LNCAP (cell line): ENCODE data around the gene ARL3.

Experiments used
- CTCF ChIP-seq: fragments of 450-650 bp; IDR thresholded peaks from 2 replicates; pipeline ENCODE4 v1.5.1; 2017; ENCODE audit warnings: mild to moderate bottlenecking

The ARL3 gene

GRCh38 chr10:102727037-102727818 lies 13.0 kb upstream of the ARL3 start:
- no peak for TF ChIP-seq CTCF

- no peak for TF ChIP-seq CTCF
Observed at GRCh38 chr10:102726274-102726673, 12.1 kb upstream of the ARL3 start.

- no peak for TF ChIP-seq CTCF
Observed at GRCh38 chr10:102723989-102724388, 9.8 kb upstream of the ARL3 start.

- no peak for TF ChIP-seq CTCF
Observed at GRCh38 chr10:102721954-102722353, 7.8 kb upstream of the ARL3 start.

- no peak for TF ChIP-seq CTCF
Observed at GRCh38 chr10:102720775-102721301, 6.6 kb upstream of the ARL3 start.

- TF ChIP-seq CTCF: no peak
Observed at GRCh38 chr10:102720337-102720736, 6.1 kb upstream of the ARL3 start.

GRCh38 chr10:102718220-102718619 lies 4.0 kb upstream of the ARL3 start:
- TF ChIP-seq CTCF: no peak
